Uterus (tissue), 2 donors: ENCODE measurements around the gene ZNF19.

Source experiments
- CTCF ChIP-seq, 4 experiments: fragments of 200-600 bp in 2 of 4; fragments of 450-650 bp in 2 of 4; sonication (generic) in 2 of 4; IDR thresholded peaks; one replicate each; pipeline ENCODE4 v1.5.1; 2016 to 2019; ENCODE audit warnings: antibody characterized with exemption in 4 of 4, mild to moderate bottlenecking in 2 of 4, moderate library complexity in 1 of 4
- POLR2A ChIP-seq, 2 donors: fragments of 450-650 bp; IDR thresholded peaks; one replicate each; pipeline ENCODE4 v1.6.1; 2016; ENCODE audit warnings: antibody characterized with exemption in 2 of 2, mild to moderate bottlenecking in 1 of 2, moderate library complexity in 1 of 2

DNA sequence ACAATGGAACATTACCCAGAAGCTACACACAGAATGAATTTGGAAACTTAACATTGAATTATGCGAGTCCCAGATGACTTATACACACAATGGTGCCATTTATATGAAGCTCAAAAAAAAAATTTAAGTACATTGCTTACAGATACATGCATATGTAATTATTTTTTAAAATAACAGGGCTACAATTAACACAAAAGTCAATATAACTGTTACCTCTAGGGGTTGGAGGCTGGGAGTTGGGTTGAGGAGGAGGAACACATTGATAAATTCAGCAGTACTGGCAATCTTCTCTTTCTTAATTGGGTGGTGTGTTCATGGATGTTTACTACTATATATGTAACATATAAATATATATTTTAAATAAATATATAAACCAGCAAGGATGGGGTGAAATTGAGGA is 28.2 kb downstream of the ZNF19 start:
- no peak for TF ChIP-seq CTCF (IDR thresholded peaks at IDR 0.05)
- TF ChIP-seq POLR2A (IDR thresholded peaks at IDR 0.05): no peak
